GM23338 (cell line): ENCODE data around the gene ZIC2. TPM values are rescaled to one million over a fixed set of nuclear protein-coding genes. Genes with fewer than 3 reads are reported as not detected.

Experiments used
- ATAC-seq: fragments of 200-7000 bp; cut with Tn5 transposase; 3 replicates; pipeline ENCODE4 v1.9.1; 2020
- DNase-seq: peaks from one replicate; pipeline ENCODE4 v3.0.0-alpha.2; 2015; ENCODE audit warnings: low spot score
- H2AFZ ChIP-seq: fragments of 200-600 bp; sonication (generic); 2 replicates; pipeline ENCODE4 v1.8.0; 2016; ENCODE audit warnings: antibody characterized with exemption, mild to moderate bottlenecking, moderate library complexity
- H3F3A ChIP-seq: fragments of 200-600 bp; sonication (generic); replicated peaks from 2 replicates; pipeline ENCODE4 v1.8.0; 2017; ENCODE audit warnings: antibody characterized with exemption, mixed run types, low read depth
- H3K27ac ChIP-seq: fragments of 200-600 bp; sonication (generic); 2 replicates; pipeline ENCODE4 v1.6.1; 2016; ENCODE audit warnings: low read depth
- H3K27me3 ChIP-seq: fragments of 200-600 bp; sonication (generic); 2 replicates; pipeline ENCODE4 v1.8.0; 2016; ENCODE audit warnings: mild to moderate bottlenecking, mixed run types, moderate library complexity; ENCODE audit not compliant: insufficient read depth
- H3K36me3 ChIP-seq: fragments of 200-600 bp; sonication (generic); 2 replicates; pipeline ENCODE4 v1.8.0; 2016; ENCODE audit warnings: mild to moderate bottlenecking; ENCODE audit not compliant: insufficient read depth
- H3K4me1 ChIP-seq: fragments of 200-600 bp; sonication (generic); 2 replicates; pipeline ENCODE4 v1.8.0; 2016; ENCODE audit warnings: mild to moderate bottlenecking, moderate library complexity; ENCODE audit not compliant: insufficient read depth
- H3K4me2 ChIP-seq: fragments of 200-600 bp; sonication (generic); 2 replicates; pipeline ENCODE4 v1.7.1; 2017; ENCODE audit warnings: mixed run types
- H3K4me3 ChIP-seq: fragments of 200-600 bp; sonication (generic); 2 replicates; pipeline ENCODE4 v1.6.1; 2016; ENCODE audit warnings: mixed run types
- H3K79me2 ChIP-seq: fragments of 200-600 bp; sonication (generic); replicated peaks from 2 replicates; pipeline ENCODE4 v1.8.0; 2017; ENCODE audit warnings: mild to moderate bottlenecking; ENCODE audit not compliant: insufficient read depth
- H3K9me2 ChIP-seq: fragments of 200-600 bp; sonication (generic); 2 replicates; pipeline ENCODE4 v1.8.0; 2017; ENCODE audit not compliant: insufficient read depth
- H4K20me1 ChIP-seq: fragments of 200-600 bp; sonication (generic); replicated peaks from 2 replicates; pipeline ENCODE4 v1.8.0; 2017; ENCODE audit warnings: mild to moderate bottlenecking; ENCODE audit not compliant: insufficient read depth
- H3K27ac Mint-ChIP-seq: 2 replicates; pipeline ENCODE4 v1.8.0; 2020; ENCODE audit warnings: inconsistent platforms, mild to moderate bottlenecking, moderate library complexity, mixed read lengths
- H3K27me3 Mint-ChIP-seq: 3 replicates; pipeline ENCODE4 v1.8.0; 2022; ENCODE audit warnings: low read depth, mild to moderate bottlenecking, moderate library complexity, mixed read lengths, inconsistent platforms; ENCODE audit not compliant: insufficient read depth, poor library complexity
- H3K36me3 Mint-ChIP-seq: 3 replicates; pipeline ENCODE4 v1.8.0; 2021; ENCODE audit warnings: low read depth, mild to moderate bottlenecking, inconsistent platforms, moderate library complexity, mixed read lengths
- H3K4me1 Mint-ChIP-seq: 3 replicates; pipeline ENCODE4 v1.8.0; 2020; ENCODE audit warnings: mild to moderate bottlenecking, inconsistent platforms, mixed read lengths
- H3K4me3 Mint-ChIP-seq: 3 replicates; pipeline ENCODE4 v1.8.0; 2021; ENCODE audit warnings: moderate library complexity, mild to moderate bottlenecking, inconsistent platforms, mixed read lengths
- H3K9me3 Mint-ChIP-seq: 3 replicates; pipeline ENCODE4 v1.8.0; 2020; ENCODE audit warnings: moderate library complexity, mild to moderate bottlenecking, inconsistent platforms, mixed read lengths
- CREB1 ChIP-seq: fragments of 250-450 bp; sonication (Bioruptor Pico); IDR thresholded peaks from 2 replicates; pipeline ENCODE4 v1.5.0; 2020; ENCODE audit warnings: low read depth, mild to moderate bottlenecking, moderate library complexity
- EZH2 ChIP-seq: fragments of 200-600 bp; sonication (generic); IDR thresholded peaks from one replicate; pipeline ENCODE4 v1.8.0; 2017; ENCODE audit warnings: antibody characterized with exemption, mild to moderate bottlenecking, low read depth; ENCODE audit not compliant: unreplicated experiment
- EZH2phosphoT487 ChIP-seq: fragments of 200-600 bp; sonication (generic); IDR thresholded peaks from one replicate; pipeline ENCODE4 v1.8.1; 2018; ENCODE audit warnings: antibody characterized with exemption; ENCODE audit not compliant: unreplicated experiment
- JUNB ChIP-seq: IDR thresholded peaks from one replicate; pipeline ENCODE4 v1.6.1; 2016; ENCODE audit warnings: antibody characterized with exemption; ENCODE audit not compliant: unreplicated experiment
- NANOG ChIP-seq: IDR thresholded peaks from 2 replicates; pipeline ENCODE4 v1.6.1; 2016; ENCODE audit warnings: antibody characterized with exemption, borderline replicate concordance
- POLR2AphosphoS5 ChIP-seq: IDR thresholded peaks from 2 replicates; pipeline ENCODE4 v1.6.1; 2016; ENCODE audit warnings: antibody characterized with exemption, low read depth
- STAT1 ChIP-seq: IDR thresholded peaks from one replicate; pipeline ENCODE4 v1.6.1; 2016; ENCODE audit warnings: antibody characterized with exemption; ENCODE audit not compliant: unreplicated experiment
- ZNF114 ChIP-seq: fragments of 250-450 bp; sonication (Bioruptor Pico); IDR thresholded peaks from 2 replicates; pipeline ENCODE4 v1.5.0; 2020; ENCODE audit warnings: mild to moderate bottlenecking, moderate library complexity
- ZNF331 ChIP-seq: fragments of 250-450 bp; sonication (Bioruptor Pico); IDR thresholded peaks from 2 replicates; pipeline ENCODE4 v1.5.0; 2020; ENCODE audit warnings: low read depth, mild to moderate bottlenecking, moderate library complexity
- polyA plus RNA-seq: library from polyadenylated mRNA; unstranded; fragments of >200 nt; fragmentation: Nextera tagmentation; extraction: Ambion mirVana; gene quantifications from 2 replicates; pipeline ENCODE4 v1.2.1, GENCODE V29; 2016
- total RNA-seq: library from RNA; depleted of rRNA; stranded (reverse); fragments of >200 nt; shearing (Covaris generic); gene quantifications from 2 replicates; pipeline ENCODE4 v1.2.3, GENCODE V29; 2014
- TF ChIP-seq, protein P1 (sequence below): IDR thresholded peaks from 2 replicates; pipeline ENCODE4 v1.6.1; 2016; ENCODE audit warnings: antibody characterized with exemption
- TF ChIP-seq, protein P2 (sequence below): fragments of 250-450 bp; sonication (Bioruptor Pico); IDR thresholded peaks from 2 replicates; pipeline ENCODE4 v1.5.0; 2020; ENCODE audit warnings: mild to moderate bottlenecking, moderate library complexity
- TF ChIP-seq, protein P3 (sequence below): IDR thresholded peaks from one replicate; pipeline ENCODE4 v1.6.1; 2018; ENCODE audit warnings: antibody characterized with exemption; ENCODE audit not compliant: unreplicated experiment
- TF ChIP-seq, protein P4 (sequence below), 2 experiments: fragments of 200-600 bp in 1 of 2; sonication (generic) in 1 of 2; conservative IDR thresholded peaks; 2 replicates each; pipeline versions ENCODE4 v1.5.1 to v1.6.1; 2016 to 2017; ENCODE audit warnings: antibody characterized with exemption in 2 of 2, low read depth in 2 of 2, mild to moderate bottlenecking in 2 of 2, moderate library complexity in 1 of 2

The ZIC2 gene
- total and polyA plus RNA-seq, 2 experiments from 2014 or later = 63.2 to 87.9 TPM

DNA sequence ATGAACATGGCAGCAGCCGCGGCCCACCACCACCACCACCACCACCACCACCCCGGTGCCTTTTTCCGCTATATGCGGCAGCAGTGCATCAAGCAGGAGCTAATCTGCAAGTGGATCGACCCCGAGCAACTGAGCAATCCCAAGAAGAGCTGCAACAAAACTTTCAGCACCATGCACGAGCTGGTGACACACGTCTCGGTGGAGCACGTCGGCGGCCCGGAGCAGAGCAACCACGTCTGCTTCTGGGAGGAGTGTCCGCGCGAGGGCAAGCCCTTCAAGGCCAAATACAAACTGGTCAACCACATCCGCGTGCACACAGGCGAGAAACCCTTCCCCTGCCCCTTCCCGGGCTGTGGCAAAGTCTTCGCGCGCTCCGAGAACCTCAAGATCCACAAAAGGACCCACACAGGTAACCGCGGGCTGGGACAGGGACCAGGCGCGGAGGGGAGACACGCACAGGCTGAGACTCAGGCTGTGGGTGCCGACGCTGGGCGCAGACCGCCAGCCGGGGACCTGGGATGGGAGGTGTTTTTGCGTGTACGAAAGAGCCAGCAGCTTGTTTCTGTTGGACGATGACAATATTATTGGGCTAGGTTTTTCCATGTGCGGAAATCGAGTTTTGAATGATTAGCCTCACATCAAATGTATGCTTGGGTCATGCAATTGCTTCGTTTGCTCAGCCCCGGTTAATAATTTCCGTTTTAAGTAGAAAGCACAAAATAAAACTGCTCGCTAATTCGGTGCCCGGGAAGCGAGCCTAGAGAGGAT lies 1.3 kb downstream of the ZIC2 start:
- H3K36me3 ChIP-seq = peaks cover 6% of the 10 kb centered on the region; the same call in 1 of the 2 replicates
- ATAC-seq (no peak), DNase-seq (peak; percentile 31)
- H3K4me2 ChIP-seq = peak overlapping the region; percentile 87
- no peaks in the 10 kb centered on the region for H3K9me2 ChIP-seq
- Mint-ChIP-seq H3K4me1 (peaks cover 27% of the 10 kb centered on the region), H3K27me3 (peaks cover 65% of the 10 kb centered on the region), H3K4me3 (peak overlapping the region; percentile 97), H3K27ac (peak overlapping the region; percentile 97), H3K9me3 (peaks cover 29% of the 10 kb centered on the region), H3K36me3 (peaks cover 54% of the 10 kb centered on the region)
- TF ChIP-seq, protein P1, sequence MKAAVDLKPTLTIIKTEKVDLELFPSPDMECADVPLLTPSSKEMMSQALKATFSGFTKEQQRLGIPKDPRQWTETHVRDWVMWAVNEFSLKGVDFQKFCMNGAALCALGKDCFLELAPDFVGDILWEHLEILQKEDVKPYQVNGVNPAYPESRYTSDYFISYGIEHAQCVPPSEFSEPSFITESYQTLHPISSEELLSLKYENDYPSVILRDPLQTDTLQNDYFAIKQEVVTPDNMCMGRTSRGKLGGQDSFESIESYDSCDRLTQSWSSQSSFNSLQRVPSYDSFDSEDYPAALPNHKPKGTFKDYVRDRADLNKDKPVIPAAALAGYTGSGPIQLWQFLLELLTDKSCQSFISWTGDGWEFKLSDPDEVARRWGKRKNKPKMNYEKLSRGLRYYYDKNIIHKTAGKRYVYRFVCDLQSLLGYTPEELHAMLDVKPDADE = no peak
- no peak for TF ChIP-seq EZH2phosphoT487
- TF ChIP-seq POLR2AphosphoS5 = no peak; the same call in 1 of the 2 replicates
- TF ChIP-seq, protein P2, sequence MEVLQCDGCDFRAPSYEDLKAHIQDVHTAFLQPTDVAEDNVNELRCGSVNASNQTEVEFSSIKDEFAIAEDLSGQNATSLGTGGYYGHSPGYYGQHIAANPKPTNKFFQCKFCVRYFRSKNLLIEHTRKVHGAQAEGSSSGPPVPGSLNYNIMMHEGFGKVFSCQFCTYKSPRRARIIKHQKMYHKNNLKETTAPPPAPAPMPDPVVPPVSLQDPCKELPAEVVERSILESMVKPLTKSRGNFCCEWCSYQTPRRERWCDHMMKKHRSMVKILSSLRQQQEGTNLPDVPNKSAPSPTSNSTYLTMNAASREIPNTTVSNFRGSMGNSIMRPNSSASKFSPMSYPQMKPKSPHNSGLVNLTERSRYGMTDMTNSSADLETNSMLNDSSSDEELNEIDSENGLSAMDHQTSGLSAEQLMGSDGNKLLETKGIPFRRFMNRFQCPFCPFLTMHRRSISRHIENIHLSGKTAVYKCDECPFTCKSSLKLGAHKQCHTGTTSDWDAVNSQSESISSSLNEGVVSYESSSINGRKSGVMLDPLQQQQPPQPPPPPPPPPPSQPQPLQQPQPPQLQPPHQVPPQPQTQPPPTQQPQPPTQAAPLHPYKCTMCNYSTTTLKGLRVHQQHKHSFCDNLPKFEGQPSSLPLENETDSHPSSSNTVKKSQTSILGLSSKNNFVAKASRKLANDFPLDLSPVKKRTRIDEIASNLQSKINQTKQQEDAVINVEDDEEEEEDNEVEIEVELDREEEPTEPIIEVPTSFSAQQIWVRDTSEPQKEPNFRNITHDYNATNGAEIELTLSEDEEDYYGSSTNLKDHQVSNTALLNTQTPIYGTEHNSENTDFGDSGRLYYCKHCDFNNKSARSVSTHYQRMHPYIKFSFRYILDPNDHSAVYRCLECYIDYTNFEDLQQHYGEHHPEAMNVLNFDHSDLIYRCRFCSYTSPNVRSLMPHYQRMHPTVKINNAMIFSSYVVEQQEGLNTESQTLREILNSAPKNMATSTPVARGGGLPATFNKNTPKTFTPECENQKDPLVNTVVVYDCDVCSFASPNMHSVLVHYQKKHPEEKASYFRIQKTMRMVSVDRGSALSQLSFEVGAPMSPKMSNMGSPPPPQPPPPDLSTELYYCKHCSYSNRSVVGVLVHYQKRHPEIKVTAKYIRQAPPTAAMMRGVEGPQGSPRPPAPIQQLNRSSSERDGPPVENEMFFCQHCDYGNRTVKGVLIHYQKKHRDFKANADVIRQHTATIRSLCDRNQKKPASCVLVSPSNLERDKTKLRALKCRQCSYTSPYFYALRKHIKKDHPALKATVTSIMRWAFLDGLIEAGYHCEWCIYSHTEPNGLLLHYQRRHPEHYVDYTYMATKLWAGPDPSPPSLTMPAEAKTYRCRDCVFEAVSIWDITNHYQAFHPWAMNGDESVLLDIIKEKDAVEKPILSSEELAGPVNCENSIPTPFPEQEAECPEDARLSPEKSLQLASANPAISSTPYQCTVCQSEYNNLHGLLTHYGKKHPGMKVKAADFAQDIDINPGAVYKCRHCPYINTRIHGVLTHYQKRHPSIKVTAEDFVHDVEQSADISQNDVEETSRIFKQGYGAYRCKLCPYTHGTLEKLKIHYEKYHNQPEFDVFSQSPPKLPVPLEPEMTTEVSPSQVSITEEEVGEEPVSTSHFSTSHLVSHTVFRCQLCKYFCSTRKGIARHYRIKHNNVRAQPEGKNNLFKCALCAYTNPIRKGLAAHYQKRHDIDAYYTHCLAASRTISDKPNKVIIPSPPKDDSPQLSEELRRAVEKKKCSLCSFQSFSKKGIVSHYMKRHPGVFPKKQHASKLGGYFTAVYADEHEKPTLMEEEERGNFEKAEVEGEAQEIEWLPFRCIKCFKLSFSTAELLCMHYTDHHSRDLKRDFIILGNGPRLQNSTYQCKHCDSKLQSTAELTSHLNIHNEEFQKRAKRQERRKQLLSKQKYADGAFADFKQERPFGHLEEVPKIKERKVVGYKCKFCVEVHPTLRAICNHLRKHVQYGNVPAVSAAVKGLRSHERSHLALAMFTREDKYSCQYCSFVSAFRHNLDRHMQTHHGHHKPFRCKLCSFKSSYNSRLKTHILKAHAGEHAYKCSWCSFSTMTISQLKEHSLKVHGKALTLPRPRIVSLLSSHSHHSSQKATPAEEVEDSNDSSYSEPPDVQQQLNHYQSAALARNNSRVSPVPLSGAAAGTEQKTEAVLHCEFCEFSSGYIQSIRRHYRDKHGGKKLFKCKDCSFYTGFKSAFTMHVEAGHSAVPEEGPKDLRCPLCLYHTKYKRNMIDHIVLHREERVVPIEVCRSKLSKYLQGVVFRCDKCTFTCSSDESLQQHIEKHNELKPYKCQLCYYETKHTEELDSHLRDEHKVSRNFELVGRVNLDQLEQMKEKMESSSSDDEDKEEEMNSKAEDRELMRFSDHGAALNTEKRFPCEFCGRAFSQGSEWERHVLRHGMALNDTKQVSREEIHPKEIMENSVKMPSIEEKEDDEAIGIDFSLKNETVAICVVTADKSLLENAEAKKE (CRISPR knock-in tag) = no peak
- TF ChIP-seq ZNF331 (CRISPR knock-in tag) = no peak
- TF ChIP-seq, protein P3, sequence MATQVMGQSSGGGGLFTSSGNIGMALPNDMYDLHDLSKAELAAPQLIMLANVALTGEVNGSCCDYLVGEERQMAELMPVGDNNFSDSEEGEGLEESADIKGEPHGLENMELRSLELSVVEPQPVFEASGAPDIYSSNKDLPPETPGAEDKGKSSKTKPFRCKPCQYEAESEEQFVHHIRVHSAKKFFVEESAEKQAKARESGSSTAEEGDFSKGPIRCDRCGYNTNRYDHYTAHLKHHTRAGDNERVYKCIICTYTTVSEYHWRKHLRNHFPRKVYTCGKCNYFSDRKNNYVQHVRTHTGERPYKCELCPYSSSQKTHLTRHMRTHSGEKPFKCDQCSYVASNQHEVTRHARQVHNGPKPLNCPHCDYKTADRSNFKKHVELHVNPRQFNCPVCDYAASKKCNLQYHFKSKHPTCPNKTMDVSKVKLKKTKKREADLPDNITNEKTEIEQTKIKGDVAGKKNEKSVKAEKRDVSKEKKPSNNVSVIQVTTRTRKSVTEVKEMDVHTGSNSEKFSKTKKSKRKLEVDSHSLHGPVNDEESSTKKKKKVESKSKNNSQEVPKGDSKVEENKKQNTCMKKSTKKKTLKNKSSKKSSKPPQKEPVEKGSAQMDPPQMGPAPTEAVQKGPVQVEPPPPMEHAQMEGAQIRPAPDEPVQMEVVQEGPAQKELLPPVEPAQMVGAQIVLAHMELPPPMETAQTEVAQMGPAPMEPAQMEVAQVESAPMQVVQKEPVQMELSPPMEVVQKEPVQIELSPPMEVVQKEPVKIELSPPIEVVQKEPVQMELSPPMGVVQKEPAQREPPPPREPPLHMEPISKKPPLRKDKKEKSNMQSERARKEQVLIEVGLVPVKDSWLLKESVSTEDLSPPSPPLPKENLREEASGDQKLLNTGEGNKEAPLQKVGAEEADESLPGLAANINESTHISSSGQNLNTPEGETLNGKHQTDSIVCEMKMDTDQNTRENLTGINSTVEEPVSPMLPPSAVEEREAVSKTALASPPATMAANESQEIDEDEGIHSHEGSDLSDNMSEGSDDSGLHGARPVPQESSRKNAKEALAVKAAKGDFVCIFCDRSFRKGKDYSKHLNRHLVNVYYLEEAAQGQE = no peak
- TF ChIP-seq CREB1 (CRISPR knock-in tag) = no peak
- TF ChIP-seq, protein P4, sequence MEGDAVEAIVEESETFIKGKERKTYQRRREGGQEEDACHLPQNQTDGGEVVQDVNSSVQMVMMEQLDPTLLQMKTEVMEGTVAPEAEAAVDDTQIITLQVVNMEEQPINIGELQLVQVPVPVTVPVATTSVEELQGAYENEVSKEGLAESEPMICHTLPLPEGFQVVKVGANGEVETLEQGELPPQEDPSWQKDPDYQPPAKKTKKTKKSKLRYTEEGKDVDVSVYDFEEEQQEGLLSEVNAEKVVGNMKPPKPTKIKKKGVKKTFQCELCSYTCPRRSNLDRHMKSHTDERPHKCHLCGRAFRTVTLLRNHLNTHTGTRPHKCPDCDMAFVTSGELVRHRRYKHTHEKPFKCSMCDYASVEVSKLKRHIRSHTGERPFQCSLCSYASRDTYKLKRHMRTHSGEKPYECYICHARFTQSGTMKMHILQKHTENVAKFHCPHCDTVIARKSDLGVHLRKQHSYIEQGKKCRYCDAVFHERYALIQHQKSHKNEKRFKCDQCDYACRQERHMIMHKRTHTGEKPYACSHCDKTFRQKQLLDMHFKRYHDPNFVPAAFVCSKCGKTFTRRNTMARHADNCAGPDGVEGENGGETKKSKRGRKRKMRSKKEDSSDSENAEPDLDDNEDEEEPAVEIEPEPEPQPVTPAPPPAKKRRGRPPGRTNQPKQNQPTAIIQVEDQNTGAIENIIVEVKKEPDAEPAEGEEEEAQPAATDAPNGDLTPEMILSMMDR (conservative IDR thresholded peaks at IDR 0.05; ENCODE audit: low read depth in 2 of 2) = no peak
- TF ChIP-seq EZH2 = no peak
- no peak for TF ChIP-seq JUNB
- no peak for TF ChIP-seq ZNF114 (CRISPR knock-in tag)
- no peak for TF ChIP-seq NANOG
- no peak for TF ChIP-seq STAT1
- peak overlapping the region; percentile 28; the same call in 1 of the 2 replicates for H3K27ac ChIP-seq
- H3K79me2 ChIP-seq = peaks cover 55% of the 10 kb centered on the region
- H3K4me3 ChIP-seq = peak overlapping the region; percentile 89
- peaks cover 73% of the 10 kb centered on the region for H3K27me3 ChIP-seq
- H3F3A ChIP-seq = peaks cover 47% of the 10 kb centered on the region
- peaks cover 27% of the 10 kb centered on the region for H3K4me1 ChIP-seq
- peaks cover 17% of the 10 kb centered on the region for H4K20me1 ChIP-seq
- no peak overlapping the region for H2AFZ ChIP-seq
